DOHH2 (cell line): Measurements from ENCODE around the gene SIK1.
"Not testable (repeated sequence)": the region's sequence is repeated elsewhere in the genome, so short reads cannot be mapped to it uniquely, and the experiment has no call there.

Experiments
- H3F3A ChIP-seq: fragments of 200-600 bp; sonication (generic), shearing (Covaris generic); 2 replicates; pipeline ENCODE4 v1.6.0; 2016; ENCODE audit warnings: antibody characterized with exemption, mild to moderate bottlenecking; ENCODE audit not compliant: control insufficient read depth, insufficient read depth
- H3K27ac ChIP-seq: fragments of 200-600 bp; sonication (generic); 2 replicates; pipeline ENCODE4 v1.5.1; 2014; ENCODE audit warnings: low read depth, mild to moderate bottlenecking, low read length, moderate library complexity
- H3K27me3 ChIP-seq: fragments of 200-600 bp; sonication (generic); 2 replicates; pipeline ENCODE4 v1.6.1; 2014; ENCODE audit warnings: mild to moderate bottlenecking, low read length, mixed read lengths; ENCODE audit not compliant: control insufficient read depth
- H3K36me3 ChIP-seq: fragments of 200-600 bp; sonication (generic); 2 replicates; pipeline ENCODE4 v1.6.1; 2014; ENCODE audit warnings: mild to moderate bottlenecking, low read length, moderate library complexity, mixed read lengths; ENCODE audit not compliant: control insufficient read depth
- H3K4me1 ChIP-seq: fragments of 200-600 bp; sonication (generic); 2 replicates; pipeline ENCODE4 v1.6.1; 2014; ENCODE audit warnings: mild to moderate bottlenecking, low read length, mixed read lengths; ENCODE audit not compliant: control insufficient read depth
- H3K4me2 ChIP-seq: fragments of 200-600 bp; sonication (generic); 2 replicates; pipeline ENCODE4 v1.6.0; 2014; ENCODE audit warnings: mild to moderate bottlenecking, low read length, moderate library complexity
- H3K4me3 ChIP-seq: fragments of 200-600 bp; sonication (generic); 2 replicates; pipeline ENCODE4 v1.5.1; 2014; ENCODE audit warnings: mild to moderate bottlenecking, low read length, mixed read lengths
- H3K79me2 ChIP-seq: fragments of 200-600 bp; sonication (generic); 2 replicates; pipeline ENCODE4 v1.6.1; 2014; ENCODE audit warnings: mild to moderate bottlenecking, low read length, mixed read lengths; ENCODE audit not compliant: control insufficient read depth
- H3K9me2 ChIP-seq: fragments of 200-600 bp; sonication (generic); replicated peaks from 2 replicates; pipeline ENCODE4 v1.6.1; 2014; ENCODE audit warnings: mild to moderate bottlenecking, low read length, mixed read lengths; ENCODE audit not compliant: control insufficient read depth
- H3K9me3 ChIP-seq: fragments of 200-600 bp; sonication (generic); 2 replicates; pipeline ENCODE4 v1.6.1; 2014; ENCODE audit warnings: antibody characterized with exemption, low read length, mixed read lengths; ENCODE audit not compliant: control insufficient read depth, insufficient read depth
- H4K20me1 ChIP-seq: fragments of 200-600 bp; sonication (generic); 2 replicates; pipeline ENCODE4 v1.6.0; 2014; ENCODE audit warnings: low read depth, mild to moderate bottlenecking, antibody characterized with exemption, low read length, moderate library complexity; ENCODE audit not compliant: control insufficient read depth, insufficient read depth

SIK1 gene

GRCh38 chr21:43410456-43411068 is 16.4 kb downstream of the SIK1 start:
- not testable (repeated sequence) for H3F3A ChIP-seq, H3K27me3 ChIP-seq, H3K79me2 ChIP-seq, H4K20me1 ChIP-seq, H3K4me1 ChIP-seq, H3K4me2 ChIP-seq, H3K27ac ChIP-seq, H3K9me3 ChIP-seq, H3K36me3 ChIP-seq, H3K9me2 ChIP-seq, H3K4me3 ChIP-seq

DNA sequence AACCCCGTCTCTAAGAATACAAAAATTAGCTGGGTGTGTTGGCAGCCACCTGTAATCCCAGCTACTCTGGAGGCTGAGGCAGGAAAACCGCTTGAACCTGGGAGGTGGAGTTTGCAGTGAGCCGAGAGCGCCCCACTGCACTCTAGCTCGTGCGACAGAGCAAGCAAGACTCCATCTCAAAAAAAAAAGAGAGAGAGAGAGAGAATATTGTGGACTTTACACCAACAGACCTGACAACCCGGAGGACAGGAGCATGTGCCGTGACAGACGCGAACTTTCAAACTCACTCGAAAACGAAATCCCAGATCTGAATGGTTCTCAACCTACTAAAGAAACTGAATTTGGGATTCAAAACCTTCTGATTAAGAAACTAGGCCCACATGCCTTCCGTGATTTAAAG is 19.8 kb downstream of the SIK1 start:
- H3K79me2 ChIP-seq, H4K20me1 ChIP-seq, H3K9me3 ChIP-seq, H3K27me3 ChIP-seq, H3F3A ChIP-seq, H3K9me2 ChIP-seq, H3K4me3 ChIP-seq, H3K4me1 ChIP-seq, H3K27ac ChIP-seq, H3K4me2 ChIP-seq, H3K36me3 ChIP-seq: not testable (repeated sequence)

DNA sequence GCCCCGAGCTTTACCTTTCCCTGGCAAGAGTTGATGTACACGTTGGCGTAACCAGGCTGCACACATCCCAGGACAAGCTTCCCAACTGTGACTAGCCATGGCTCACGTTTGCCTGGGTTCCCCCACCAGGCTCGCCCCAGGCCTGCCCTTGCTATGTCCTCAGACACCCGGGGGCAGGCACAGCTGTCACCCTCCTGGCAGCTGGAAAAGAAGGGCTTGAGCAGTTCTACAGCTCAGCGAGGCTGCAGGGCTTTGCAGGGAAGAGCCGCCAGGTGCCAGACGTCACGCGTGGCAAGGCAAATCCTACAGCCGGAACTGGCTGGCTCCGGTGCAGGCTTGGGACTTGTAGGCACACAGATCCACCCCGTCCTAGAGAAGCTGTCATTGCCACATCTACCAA is 22.5 kb downstream of the SIK1 start:
- H3K4me2 ChIP-seq: not testable (repeated sequence)

DNA sequence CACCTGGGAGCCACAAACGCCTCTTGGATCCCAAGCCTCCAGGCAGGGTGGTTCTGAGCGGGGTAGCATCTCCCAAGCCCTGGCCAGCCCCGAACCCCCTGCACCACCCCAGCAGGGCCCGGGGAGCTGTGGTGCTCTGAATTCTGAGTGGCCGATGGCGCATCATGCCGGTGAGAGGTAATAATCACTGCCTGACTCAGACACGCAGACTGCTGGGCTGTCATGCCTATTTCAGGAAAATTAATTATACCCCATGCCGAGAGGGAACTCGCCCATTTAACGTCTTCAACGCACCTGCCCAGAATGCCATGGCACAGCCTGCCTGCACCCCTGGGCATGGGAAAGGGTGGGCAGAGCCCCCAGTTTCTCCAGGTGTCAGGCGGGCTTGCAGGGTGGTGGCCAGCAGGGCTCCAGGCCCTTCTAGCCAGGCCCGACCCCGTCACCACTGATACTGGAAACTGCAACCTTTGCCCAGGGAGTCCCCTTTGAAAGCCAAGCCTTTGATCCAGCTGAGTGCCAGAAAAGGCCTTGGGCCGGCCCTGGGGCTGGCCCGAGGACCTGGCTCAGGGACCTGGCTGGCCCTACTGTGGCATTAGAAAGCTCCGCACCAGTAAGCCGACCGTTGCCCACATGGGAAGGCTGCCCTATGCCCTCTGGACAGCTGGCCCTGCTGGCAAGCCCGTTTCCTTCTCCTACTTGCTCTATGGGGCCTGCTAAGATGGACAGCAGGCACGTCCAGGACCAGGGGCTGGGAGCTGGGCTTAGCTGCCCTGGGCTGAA is 23.1 kb downstream of the SIK1 start:
- not testable (repeated sequence) for H3K36me3 ChIP-seq, H3K9me3 ChIP-seq, H3K4me2 ChIP-seq, H3F3A ChIP-seq, H3K27ac ChIP-seq, H3K9me2 ChIP-seq, H3K79me2 ChIP-seq, H3K27me3 ChIP-seq, H4K20me1 ChIP-seq, H3K4me3 ChIP-seq, H3K4me1 ChIP-seq

More for the DNA sequence above, 22.5 kb downstream of the SIK1 start:
- H3K4me1 ChIP-seq, H4K20me1 ChIP-seq, H3K36me3 ChIP-seq, H3K79me2 ChIP-seq, H3K9me3 ChIP-seq, H3K4me3 ChIP-seq, H3K9me2 ChIP-seq, H3K27ac ChIP-seq, H3K27me3 ChIP-seq, H3F3A ChIP-seq: not testable (repeated sequence)

DNA sequence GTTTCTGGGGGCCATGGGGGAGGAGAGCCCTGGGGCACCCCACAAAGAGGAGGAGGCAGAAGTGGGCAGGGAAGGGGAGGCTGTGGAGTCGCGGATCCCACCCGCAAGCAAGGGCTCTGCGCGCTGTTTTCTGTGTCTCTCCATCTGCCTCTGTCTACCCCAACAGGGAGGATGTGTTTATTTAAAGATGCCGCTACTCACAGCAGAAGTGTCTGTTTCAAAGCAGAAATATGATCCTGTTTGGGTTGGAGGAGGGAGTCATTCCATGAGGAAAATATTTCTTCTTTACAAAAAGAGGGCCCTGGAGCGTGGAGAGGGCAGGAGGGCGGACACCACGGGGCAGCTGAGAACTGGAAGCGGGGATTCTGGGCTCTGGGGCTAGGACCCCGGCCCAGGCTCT is 25.8 kb downstream of the SIK1 start:
- H3F3A ChIP-seq, H4K20me1 ChIP-seq, H3K27me3 ChIP-seq, H3K27ac ChIP-seq, H3K4me1 ChIP-seq, H3K4me2 ChIP-seq, H3K36me3 ChIP-seq, H3K4me3 ChIP-seq, H3K9me2 ChIP-seq, H3K9me3 ChIP-seq, H3K79me2 ChIP-seq: not testable (repeated sequence)

- not testable (repeated sequence) for H3K4me3 ChIP-seq, H3K36me3 ChIP-seq, H3F3A ChIP-seq, H3K27ac ChIP-seq, H3K4me1 ChIP-seq, H3K9me3 ChIP-seq, H3K27me3 ChIP-seq, H3K9me2 ChIP-seq, H3K4me2 ChIP-seq, H4K20me1 ChIP-seq, H3K79me2 ChIP-seq
Measured at GRCh38 chr21:43399595-43400015, 27.3 kb downstream of the SIK1 start.

DNA sequence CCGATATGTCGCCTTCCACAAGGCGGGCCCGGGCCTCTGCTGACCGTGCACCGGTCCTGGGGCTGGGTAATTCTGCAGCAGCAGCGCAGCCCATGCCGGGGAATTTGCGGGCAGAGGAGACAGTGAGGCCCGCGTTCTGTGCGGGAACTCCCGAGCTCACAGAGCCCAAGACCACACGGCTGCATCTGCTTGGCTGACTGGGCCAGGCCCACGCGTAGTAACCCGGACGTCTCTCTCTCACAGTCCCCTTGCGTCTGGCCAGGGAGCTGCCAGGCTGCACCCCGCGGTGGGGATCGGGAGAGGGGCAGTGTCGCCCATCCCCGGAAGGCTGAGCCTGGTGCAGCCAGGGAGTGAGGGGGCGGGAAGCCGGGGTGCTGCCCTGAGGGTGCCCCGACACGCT is 27.8 kb downstream of the SIK1 start:
- not testable (repeated sequence) for H3K4me2 ChIP-seq, H4K20me1 ChIP-seq, H3K9me3 ChIP-seq, H3K79me2 ChIP-seq, H3F3A ChIP-seq, H3K27me3 ChIP-seq, H3K27ac ChIP-seq, H3K4me3 ChIP-seq, H3K4me1 ChIP-seq, H3K36me3 ChIP-seq, H3K9me2 ChIP-seq

- not testable (repeated sequence) for H4K20me1 ChIP-seq, H3K79me2 ChIP-seq, H3K4me3 ChIP-seq
Measured at GRCh38 chr21:43398533-43398932, 28.4 kb downstream of the SIK1 start.

More at GRCh38 chr21:43398533-43398932, 28.4 kb downstream of the SIK1 start:
- H3K4me1 ChIP-seq, H3K36me3 ChIP-seq, H3K9me2 ChIP-seq, H3F3A ChIP-seq, H3K27ac ChIP-seq, H3K4me2 ChIP-seq, H3K27me3 ChIP-seq, H3K9me3 ChIP-seq: not testable (repeated sequence)
